Adrenal gland (tissue), 5 donors: ENCODE measurements around the gene ASTN2.

ENCODE experiments used
- CTCF ChIP-seq, 6 experiments: fragments of 450-650 bp in 4 of 6; fragments of 200-600 bp in 2 of 6; sonication (generic) in 1 of 6; IDR thresholded peaks; 1 replicate in 5 of 6; 2 replicates in 1 of 6; pipeline versions ENCODE4 v1.5.1 to v1.8.0; 2016 to 2021; ENCODE audit warnings: antibody characterized with exemption in 6 of 6, mild to moderate bottlenecking in 2 of 6, moderate library complexity in 1 of 6
- POLR2A ChIP-seq, 2 donors: fragments of 450-650 bp; IDR thresholded peaks; one replicate each; pipeline ENCODE4 v1.6.1; 2017; ENCODE audit warnings: antibody characterized with exemption in 2 of 2, mild to moderate bottlenecking in 2 of 2, moderate library complexity in 1 of 2
- donor health status: DM: no; HTN: no; CAD: no.

DNA sequence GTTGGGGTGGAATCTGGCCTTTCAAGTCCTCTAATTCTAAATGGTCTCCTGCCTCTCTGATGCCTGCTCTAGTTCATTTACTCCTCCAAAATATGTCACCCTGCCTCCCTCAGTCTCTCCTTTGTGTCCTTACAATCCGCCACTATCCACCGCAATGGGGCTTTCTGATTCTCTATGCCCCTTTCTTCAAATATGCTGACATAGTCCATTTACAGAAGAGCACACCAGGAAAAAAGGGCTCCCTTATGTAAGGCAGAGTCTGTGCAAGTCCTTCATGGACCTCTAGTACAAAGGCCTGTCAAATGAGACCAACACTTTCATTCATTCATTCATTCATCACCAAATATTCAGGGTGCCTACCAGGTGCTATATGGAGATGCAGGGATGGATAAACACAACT lies 2.0 kb upstream of the ASTN2 start:
- TF ChIP-seq CTCF (IDR thresholded peaks at IDR 0.05): no peak
- no peak for TF ChIP-seq POLR2A (IDR thresholded peaks at IDR 0.05)
